Inflammatory macrophage (primary cell): ENCODE results near the gene RAI1.

Experiments
- DNase-seq, 2 donors: peaks; one replicate each; pipeline ENCODE4 v3.0.0-alpha.2; 2020 to 2022

The RAI1 gene

GRCh38 chr17:17732444-17732843 is 51.2 kb downstream of the RAI1 start:
- no peak for DNase-seq

DNA sequence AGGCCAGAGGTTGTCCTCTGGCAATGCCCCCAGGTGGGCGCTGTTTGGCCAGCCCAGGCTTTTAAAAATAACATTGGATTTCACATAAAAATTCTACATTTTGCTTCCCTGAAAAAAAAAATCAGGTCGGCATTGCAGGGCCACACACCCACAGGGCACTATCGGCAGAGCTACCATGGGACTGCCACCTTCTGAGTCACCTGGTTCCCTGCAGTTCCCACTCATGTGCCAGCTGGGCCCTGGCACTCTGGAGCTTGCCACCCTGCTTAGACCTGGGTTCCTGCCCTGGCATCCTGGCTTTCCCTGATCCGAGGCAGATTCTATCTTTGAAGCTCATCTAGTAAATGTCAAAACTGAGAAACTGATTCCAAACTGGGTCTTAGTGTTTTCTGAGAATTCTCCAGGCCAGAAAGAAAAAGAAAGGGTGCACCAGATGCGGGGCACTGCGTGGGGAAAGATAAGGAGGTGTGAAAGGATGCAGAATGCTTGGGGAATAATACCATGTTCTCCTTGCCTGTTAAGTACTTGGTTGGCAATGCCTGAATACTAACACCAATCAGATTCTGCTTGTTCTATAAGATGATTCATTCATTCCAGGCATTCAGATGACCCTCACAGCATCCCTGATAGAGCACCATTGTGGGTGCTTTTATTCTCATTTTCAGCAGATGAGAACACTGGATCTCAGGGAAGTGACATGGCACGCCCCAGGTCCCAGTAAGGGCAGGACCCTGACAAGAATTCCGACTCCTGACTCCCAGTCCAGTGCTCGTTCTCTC is 51.8 kb downstream of the RAI1 start:
- no peak for DNase-seq

DNA sequence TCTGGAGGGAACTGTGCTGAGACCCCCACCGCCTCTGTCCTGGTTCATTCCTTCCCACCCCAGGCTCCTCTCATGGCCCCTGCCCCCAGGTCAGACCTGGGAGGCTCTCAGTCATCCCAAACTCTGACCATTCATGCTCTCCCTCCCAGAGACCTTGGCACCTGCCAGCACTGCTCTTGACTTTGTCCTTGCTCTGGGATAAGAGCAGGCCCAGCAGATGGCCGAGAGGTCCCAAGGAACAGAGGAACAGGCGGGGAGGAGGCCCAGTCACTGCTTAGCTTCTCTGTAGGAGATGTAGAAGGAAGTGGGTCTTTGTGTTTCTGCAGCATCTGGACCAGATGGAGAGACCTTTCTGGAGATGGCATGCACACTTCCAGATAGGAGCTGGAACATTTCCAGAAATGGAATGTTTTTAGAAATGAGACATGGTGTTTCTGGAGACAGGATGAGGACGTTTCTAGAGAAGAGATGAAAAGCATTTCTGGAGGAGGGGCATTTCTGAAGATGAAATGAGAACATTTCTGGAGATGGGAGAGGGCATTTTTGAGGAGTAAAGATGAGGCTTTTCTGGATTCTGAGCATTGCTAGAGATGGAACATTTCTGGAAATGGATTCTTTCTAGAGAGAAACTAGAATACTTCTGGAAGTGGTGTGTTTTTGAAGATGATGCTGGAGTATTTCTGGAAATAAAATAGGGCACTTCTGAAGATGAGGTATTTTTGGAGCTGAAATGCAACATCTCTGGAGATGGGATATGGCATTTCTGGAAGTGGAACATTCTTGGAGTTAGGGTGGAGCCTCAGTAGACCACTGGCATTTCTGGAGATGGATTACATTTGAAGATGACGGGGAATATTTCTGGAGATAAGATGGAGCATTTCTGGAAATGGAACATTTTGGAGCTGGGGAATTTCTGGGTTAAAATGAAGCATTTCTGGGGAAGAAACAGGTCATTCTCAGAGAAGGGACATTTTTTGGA is 55.2 kb downstream of the RAI1 start:
- no peak for DNase-seq

DNA sequence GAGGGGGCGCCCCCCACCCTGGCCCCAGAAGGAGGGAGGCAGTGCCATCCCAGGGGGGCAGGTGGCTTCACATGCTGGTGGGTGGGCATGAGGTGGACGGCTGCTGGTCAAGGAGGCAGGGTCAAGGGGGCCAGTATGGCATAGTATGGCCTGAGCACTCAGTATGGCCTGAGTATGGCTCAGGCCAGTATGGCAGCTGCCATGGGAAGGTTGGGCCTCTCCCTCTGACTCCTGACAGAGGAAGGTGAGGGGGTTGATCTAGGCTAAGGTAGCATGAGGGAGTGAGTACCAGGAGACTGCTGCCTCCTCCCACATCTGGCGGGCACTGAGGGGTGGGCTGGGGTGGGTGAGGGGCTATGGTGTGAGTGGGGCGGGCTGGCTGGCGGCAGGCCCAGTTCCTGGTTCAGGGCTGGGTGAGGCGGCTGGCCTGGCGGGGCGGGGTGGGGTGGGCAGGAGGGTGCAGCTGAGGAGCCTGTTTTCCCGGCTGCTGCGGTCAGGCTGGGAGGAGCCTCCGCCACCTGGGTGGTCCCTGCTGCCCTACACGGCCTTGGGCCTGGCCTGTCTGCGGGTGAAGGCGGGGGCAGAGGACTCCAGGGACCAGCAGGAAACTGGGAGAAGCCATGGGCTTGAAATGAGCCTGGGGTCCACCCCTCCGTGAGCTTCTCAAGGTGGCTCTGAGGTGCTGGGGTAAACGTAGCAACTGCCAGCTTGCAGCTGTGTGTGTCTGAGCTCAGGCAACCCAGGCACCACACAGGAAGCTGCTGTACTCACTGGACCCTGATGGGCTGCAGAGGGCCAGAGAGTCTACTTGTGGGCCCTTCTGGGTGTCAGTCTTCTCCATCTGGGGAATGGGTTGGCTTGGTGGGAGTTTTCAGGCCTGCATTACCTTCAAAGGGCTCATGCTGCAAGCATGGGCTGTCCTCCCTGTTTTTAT is 57.0 kb downstream of the RAI1 start:
- no peak for DNase-seq

DNA sequence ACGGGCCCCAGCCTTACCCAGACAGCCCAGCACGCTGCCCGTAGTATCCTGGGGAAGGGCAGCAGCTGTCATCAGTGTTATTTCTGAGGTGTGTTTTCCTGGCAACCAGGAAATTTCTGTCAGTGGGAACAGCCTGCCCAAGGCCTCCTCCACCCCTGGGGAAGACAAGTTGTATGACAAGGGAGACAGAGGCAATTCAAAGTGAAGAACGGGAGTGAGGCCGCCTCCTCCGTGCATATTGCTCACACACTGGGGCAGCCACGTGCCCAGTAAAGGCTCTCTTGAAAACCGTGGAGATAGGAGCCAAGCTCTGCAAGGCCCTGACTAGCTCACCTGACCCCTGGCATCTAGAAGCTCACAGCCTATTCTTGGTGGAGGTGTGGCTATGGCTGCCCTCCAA is 57.6 kb downstream of the RAI1 start:
- no peak for DNase-seq

DNA sequence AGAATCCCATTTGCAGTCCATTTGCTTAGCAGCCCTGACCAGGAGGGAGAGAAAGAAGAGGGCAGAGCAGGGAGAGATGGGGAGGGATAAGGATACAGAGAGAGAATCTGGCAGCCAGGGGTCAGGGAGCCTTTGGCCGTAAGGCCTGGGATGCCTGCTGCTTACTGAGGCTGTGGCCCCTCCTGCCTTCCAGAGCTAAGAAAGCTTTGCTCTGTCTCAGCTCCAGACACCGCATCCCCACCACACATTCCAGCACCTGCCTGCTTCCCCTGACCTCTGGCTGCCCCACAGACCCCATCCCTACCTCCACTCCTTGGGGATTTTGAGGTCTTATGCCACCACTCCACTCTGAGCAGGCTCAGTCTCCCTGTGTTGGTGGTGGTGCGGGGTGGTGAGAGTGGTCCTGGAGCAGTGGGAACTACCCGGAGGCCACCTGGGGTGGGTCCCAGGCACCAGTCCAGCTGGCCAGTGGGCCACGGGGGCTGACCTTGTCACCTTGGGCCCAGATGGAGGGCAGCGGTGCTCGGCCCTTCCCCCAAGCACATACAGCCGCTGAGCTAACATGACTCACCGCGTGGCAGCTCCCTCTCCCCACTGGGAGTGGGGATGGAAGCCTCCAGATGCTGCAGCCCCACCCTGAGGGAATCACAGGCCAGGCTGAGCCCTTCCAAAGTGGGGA is 58.3 kb downstream of the RAI1 start:
- no peak for DNase-seq

GRCh38 chr17:17740615-17741348 is 59.5 kb downstream of the RAI1 start:
- no peak for DNase-seq

- DNase-seq: no peak
Observed at GRCh38 chr17:17741349-17742023, 60.2 kb downstream of the RAI1 start.

GRCh38 chr17:17742133-17742621 is 60.9 kb downstream of the RAI1 start:
- no peak for DNase-seq

GRCh38 chr17:17742688-17743390 is 61.6 kb downstream of the RAI1 start:
- no peak for DNase-seq

- DNase-seq: no peak
Observed at GRCh38 chr17:17743391-17744112, 62.3 kb downstream of the RAI1 start.

GRCh38 chr17:17744116-17744515 is 62.9 kb downstream of the RAI1 start:
- no peak for DNase-seq

DNA sequence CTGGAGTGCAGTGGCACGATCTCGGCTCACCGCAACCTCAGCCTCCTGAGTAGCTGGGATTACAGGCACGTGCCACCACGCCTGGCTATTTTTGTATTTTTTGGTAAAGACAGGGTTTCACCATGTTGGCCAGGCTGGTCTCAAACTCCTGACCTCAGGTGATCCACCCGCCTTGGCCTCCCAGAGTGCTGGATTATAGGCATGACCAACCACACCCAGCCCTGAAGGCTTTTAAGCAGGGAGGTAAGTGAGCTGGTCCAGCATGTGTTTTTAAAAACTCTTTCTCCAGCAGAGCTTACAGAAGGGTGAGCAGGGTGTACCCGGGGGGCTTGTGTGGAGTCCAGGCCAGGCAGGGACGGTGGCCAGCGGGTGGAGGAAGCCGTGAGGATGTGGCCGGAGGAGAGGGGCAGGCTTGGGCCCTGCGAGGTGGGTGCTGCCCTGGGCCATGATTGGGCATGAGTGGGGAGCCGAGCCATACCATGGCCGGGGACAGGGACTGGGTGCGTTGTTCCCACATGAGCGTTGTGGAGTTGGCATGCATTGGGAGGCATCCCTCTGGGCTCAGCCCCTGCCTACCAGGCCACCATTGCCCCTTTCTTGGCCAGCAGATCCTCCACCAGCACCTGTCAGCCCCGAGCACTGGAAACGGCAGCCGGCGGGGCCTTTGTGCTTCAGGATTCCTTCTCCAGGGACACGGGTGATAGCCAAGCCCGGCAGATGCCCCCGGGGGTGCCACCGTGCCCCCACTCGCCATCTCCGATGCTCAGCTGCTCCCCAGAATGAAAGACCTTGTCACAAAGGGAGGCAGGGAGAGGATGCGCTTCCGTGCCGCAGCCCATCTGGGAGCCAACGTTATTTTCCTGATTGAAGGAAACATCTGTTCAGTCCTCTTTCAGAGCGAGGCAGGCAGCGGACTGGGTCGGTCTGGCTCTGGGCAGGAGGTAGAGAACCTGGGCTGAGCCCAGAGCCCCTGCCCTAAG is 64.5 kb downstream of the RAI1 start:
- no peak for DNase-seq

GRCh38 chr17:17748179-17748578 is 66.9 kb downstream of the RAI1 start:
- DNase-seq: no peak

DNA sequence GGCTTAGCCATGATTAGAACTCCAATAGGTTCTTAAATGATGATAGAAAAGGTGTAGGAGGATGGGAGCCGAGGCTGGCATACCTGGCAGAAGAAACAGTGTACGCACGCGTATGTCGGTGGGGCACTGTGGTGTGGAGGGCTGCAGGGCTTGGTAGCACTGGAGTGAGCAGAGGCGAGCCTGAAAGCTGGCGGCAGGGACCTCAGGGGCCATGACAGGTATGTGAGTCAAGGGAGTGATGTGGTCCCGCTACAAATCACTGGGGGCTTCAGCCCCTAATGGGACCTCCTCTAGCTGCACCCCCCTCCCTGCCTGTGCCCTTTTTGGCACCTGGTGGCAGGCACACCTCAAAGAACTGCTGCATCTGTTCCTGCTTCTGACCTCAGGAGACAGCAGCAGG is 67.3 kb downstream of the RAI1 start:
- no peak for DNase-seq

DNA sequence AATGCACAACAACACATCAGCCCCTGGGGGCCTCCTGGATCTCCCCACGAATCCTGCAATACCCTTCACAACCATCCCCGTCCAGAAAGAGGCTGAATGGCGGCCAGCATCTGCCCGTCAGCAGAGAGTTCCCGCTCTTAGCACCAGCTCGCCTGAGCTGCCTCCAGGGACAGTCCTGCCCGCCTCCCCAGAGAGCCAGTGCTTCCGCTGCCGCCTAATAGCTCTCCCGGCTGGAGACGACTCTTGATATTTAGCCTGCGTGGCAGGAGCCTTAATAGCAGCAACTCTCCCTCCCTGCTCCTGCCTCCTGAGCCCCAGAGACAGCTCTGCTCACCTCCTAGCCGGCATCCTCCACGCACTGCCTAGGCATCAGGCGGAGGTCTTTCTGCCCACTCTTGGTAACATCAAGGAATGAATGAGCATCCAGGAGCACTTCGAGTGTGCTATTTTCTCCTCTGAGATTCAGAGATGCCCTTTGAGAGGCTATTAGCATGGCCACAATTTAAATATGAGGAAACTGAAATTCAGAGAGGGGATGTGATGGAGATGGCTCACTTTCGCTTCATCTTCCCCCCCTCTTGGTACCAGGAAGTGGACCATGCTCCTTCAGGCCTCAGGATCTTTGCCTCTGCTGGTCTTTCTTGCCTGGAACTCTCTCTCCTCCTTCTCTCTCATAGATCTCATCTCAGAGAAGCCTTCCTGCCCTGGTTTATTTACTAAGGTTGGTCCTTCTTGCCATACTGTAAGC is 67.9 kb downstream of the RAI1 start:
- DNase-seq: no peak

DNA sequence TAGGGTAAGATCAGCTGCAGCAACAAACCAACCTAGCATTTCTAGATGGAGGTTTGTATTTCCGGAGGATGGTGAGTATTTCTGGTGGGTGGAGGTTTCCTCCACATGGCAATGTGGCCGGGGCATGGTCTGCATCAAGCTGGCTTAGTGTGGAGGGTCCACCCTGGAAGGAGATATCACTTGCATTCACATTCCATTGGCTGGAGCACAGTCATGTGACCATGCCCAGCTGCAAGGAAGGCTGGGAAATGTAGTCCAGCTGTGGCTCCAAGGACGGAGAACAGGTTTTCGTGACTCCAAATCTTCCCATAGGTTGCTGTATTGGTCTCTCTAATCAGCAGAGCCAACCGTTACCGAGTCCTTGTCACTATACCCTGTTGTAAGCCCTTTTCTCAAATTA is 68.7 kb downstream of the RAI1 start:
- DNase-seq: peak; percentile 28 to 46
